ENCODE measurements around the gene CLEC2D.

GRCh38 chr12:9698681-9699080 lies 29.2 kb downstream of the CLEC2D start:
- TF ChIP-seq CTCF (conservative IDR thresholded peaks at IDR 0.05; ENCODE audit: low read depth, low read length) (no peak), EZH2 (IDR thresholded peaks at IDR 0.05; ENCODE audit: low read length, unreplicated experiment) (no peak)
